HCT116 (cell line): ENCODE data around the gene IL36G. TPM values are rescaled to one million over a fixed set of nuclear protein-coding genes. Genes with fewer than 3 reads are reported as not detected.

ENCODE experiments used
- ATAC-seq: fragments of 200-7000 bp; cut with Tn5 transposase; 2 replicates; pipeline ENCODE4 v1.9.1; 2020; ENCODE audit warnings: mild to moderate bottlenecking, moderate library complexity
- BruUV-seq: library from RNA; stranded (reverse); fragments of 400-500 nt; replicated peaks from 2 replicates; lab custom pipeline; 2021; lab: Mats Ljungman, UMichigan
- CTCF ChIA-PET: fragments of 300-600 bp; sonication (Branson Sonifier 250); formaldehyde crosslinking; loops from one replicate; lab custom pipeline; 2021; ENCODE audit warnings: antibody characterized with exemption; lab: Charles Lee
- POLR2A ChIA-PET: fragments of 300-600, 350-600 bp; sonication (Branson Sonifier 250); formaldehyde crosslinking; loops from one replicate; lab custom pipeline; 2021; ENCODE audit warnings: antibody characterized with exemption; lab: Charles Lee
- RAD21 ChIA-PET, 2 experiments: fragments of 300-600 bp; sonication (Branson Sonifier 250); formaldehyde crosslinking; loops; one replicate each; lab custom pipeline; 2023; ENCODE audit warnings: low total read pairs in 2 of 2; ENCODE audit not compliant: uncharacterized antibody in 2 of 2, unreplicated experiment in 2 of 2, low non-redundant PET in 1 of 2; lab: Charles Lee
- DNase-seq: peaks from one replicate; pipeline ENCODE4 v3.0.0-alpha.2; 2010; ENCODE audit warnings: low read depth, low spot score
- H2AFZ ChIP-seq: fragments of 200-600 bp; shearing (Covaris generic), sonication (generic); 2 replicates; pipeline ENCODE4 v1.6.1; 2017; ENCODE audit warnings: low read depth, mixed run types, mixed read lengths, antibody characterized with exemption, low read length; ENCODE audit not compliant: poor library complexity, severe bottlenecking
- H3K27ac ChIP-seq: 2 replicates; pipeline ENCODE4 v1.5.1; 2012; ENCODE audit warnings: low read depth, low read length
- H3K27me3 ChIP-seq: fragments of 200-600 bp; sonication (generic); 2 replicates; pipeline ENCODE4 v1.6.1; 2016; ENCODE audit warnings: mixed run types, low read length, mixed read lengths; ENCODE audit not compliant: insufficient read depth
- H3K36me3 ChIP-seq, 2 experiments: fragments of 200-500 bp in 1 of 2; fragments of 200-600 bp in 1 of 2; sonication (Bioruptor generic) in 1 of 2; sonication (generic) in 1 of 2; 2 replicates each; pipeline versions ENCODE4 v1.5.1 to v1.6.1; 2014 to 2016; ENCODE audit warnings: low read length in 2 of 2, inconsistent platforms in 1 of 2, mixed read lengths in 1 of 2, mixed run types in 1 of 2; ENCODE audit not compliant: insufficient read depth in 2 of 2, control insufficient read depth in 1 of 2
- H3K4me1 ChIP-seq, 2 experiments: fragments of 200-600 bp in 1 of 2; sonication (generic) in 1 of 2; 2 replicates each; pipeline versions ENCODE4 v1.5.1 to v1.6.1; 2012 to 2017; ENCODE audit warnings: low read length in 2 of 2, inconsistent platforms in 1 of 2, mild to moderate bottlenecking in 1 of 2, mixed read lengths in 1 of 2, mixed run types in 1 of 2, moderate library complexity in 1 of 2; ENCODE audit not compliant: insufficient read depth in 2 of 2, control insufficient read depth in 1 of 2
- H3K4me2 ChIP-seq: fragments of 200-600 bp; sonication (generic); 2 replicates; pipeline ENCODE4 v1.6.1; 2017; ENCODE audit warnings: mixed run types, low read length, mixed read lengths
- H3K4me3 ChIP-seq, 2 experiments: fragments of 200-600 bp in 1 of 2; sonication (generic) in 1 of 2; replicated peaks in 1 of 2; 2 replicates each; pipeline ENCODE4 v1.5.1; 2011 to 2016; ENCODE audit warnings: low read length in 2 of 2, control low read depth in 1 of 2, low read depth in 1 of 2, mild to moderate bottlenecking in 1 of 2, mixed read lengths in 1 of 2, mixed run types in 1 of 2
- H3K79me2 ChIP-seq: fragments of 200-600 bp; sonication (generic); 2 replicates; pipeline ENCODE4 v1.6.1; 2017; ENCODE audit warnings: mild to moderate bottlenecking, mixed run types, low read length, moderate library complexity, mixed read lengths; ENCODE audit not compliant: insufficient read depth
- H3K9ac ChIP-seq: fragments of 200-600 bp; sonication (generic); 2 replicates; pipeline ENCODE4 v1.6.1; 2016; ENCODE audit warnings: low read length, mixed read lengths
- H3K9me2 ChIP-seq: fragments of 200-600 bp; sonication (generic), shearing (Covaris generic); 2 replicates; pipeline ENCODE4 v1.6.1; 2017; ENCODE audit warnings: mixed run types, mild to moderate bottlenecking, moderate library complexity; ENCODE audit not compliant: insufficient read depth
- H3K9me3 ChIP-seq, 2 experiments: fragments of 200-500 bp in 1 of 2; fragments of 200-600 bp in 1 of 2; sonication (Bioruptor generic) in 1 of 2; sonication (generic) in 1 of 2; 2 replicates each; pipeline ENCODE4 v1.6.1; 2014 to 2017; ENCODE audit warnings: low read length in 2 of 2, mixed read lengths in 2 of 2, inconsistent platforms in 1 of 2, low read depth in 1 of 2, mild to moderate bottlenecking in 1 of 2, mixed run types in 1 of 2, moderate library complexity in 1 of 2; ENCODE audit not compliant: control insufficient read depth in 1 of 2, insufficient read depth in 1 of 2
- H4K20me1 ChIP-seq: fragments of 200-600 bp; sonication (generic), shearing (Covaris generic); 2 replicates; pipeline ENCODE4 v1.6.1; 2017; ENCODE audit warnings: mixed run types, mild to moderate bottlenecking, moderate library complexity; ENCODE audit not compliant: insufficient read depth
- CBX3 ChIP-seq: IDR thresholded peaks from 2 replicates; pipeline ENCODE4 v1.6.1; 2012; ENCODE audit warnings: low read depth
- EGR1 ChIP-seq: IDR thresholded peaks from 2 replicates; pipeline ENCODE4 v1.6.1; 2012; ENCODE audit warnings: low read depth
- ELF1 ChIP-seq: IDR thresholded peaks from 2 replicates; pipeline ENCODE4 v1.6.1; 2012; ENCODE audit warnings: low read depth, borderline replicate concordance
- EZH2 ChIP-seq: fragments of 200-600 bp; sonication (generic); IDR thresholded peaks from 2 replicates; pipeline ENCODE4 v1.6.1; 2017; ENCODE audit warnings: antibody characterized with exemption, mixed run types
- FOSL1 ChIP-seq: IDR thresholded peaks from 2 replicates; pipeline ENCODE4 v1.6.1; 2012; ENCODE audit warnings: low read depth
- JUND ChIP-seq: IDR thresholded peaks from 2 replicates; pipeline ENCODE4 v1.6.1; 2012
- POLR2A ChIP-seq: IDR thresholded peaks from 2 replicates; pipeline ENCODE4 v1.7.0; 2011; ENCODE audit warnings: borderline replicate concordance; ENCODE audit not compliant: insufficient read depth, insufficient read length; ENCODE audit errors: extremely low read depth
- RAD21 ChIP-seq: IDR thresholded peaks from 2 replicates; pipeline ENCODE4 v1.6.1; 2012; ENCODE audit warnings: low read depth, mild to moderate bottlenecking
- SIN3A ChIP-seq: IDR thresholded peaks from 2 replicates; pipeline ENCODE4 v1.6.1; 2012; ENCODE audit warnings: low read depth
- TCF7L2 ChIP-seq: IDR thresholded peaks from 2 replicates; pipeline ENCODE4 v1.7.0; 2011; ENCODE audit warnings: borderline replicate concordance, inconsistent platforms; ENCODE audit not compliant: insufficient read depth, insufficient read length; ENCODE audit errors: extremely low read depth
- YY1 ChIP-seq: IDR thresholded peaks from 2 replicates; pipeline ENCODE4 v1.6.1; 2011; ENCODE audit warnings: low read length, low read depth, moderate library complexity, mild to moderate bottlenecking; ENCODE audit not compliant: insufficient replicate concordance; ENCODE audit errors: extremely low read depth
- ZFX ChIP-seq: fragments of 450-650 bp; IDR thresholded peaks from 2 replicates; pipeline ENCODE4 v1.6.1; 2017
- ZNF274 ChIP-seq: fragments of 200-500 bp; sonication (Bioruptor generic); IDR thresholded peaks from 2 replicates; pipeline ENCODE4 v1.6.1; 2014; ENCODE audit warnings: mild to moderate bottlenecking, low read depth, low read length, inconsistent platforms
- intact Hi-C: fragments of 100-400 bp; cut with micrococcal nuclease; formaldehyde crosslinking; loops from 2 replicates; pipeline ENCODE4 v1.10.0; 2022
- total RNA-seq: library from RNA; stranded (reverse); gene quantifications from one replicate; pipeline ENCODE4 v1.2.1, GENCODE V29; 2021; ENCODE audit not compliant: unreplicated experiment
- TF ChIP-seq, protein P1 (sequence below): IDR thresholded peaks from 2 replicates; pipeline ENCODE4 v1.6.1; 2011; ENCODE audit warnings: mild to moderate bottlenecking, low read length, moderate library complexity; ENCODE audit not compliant: insufficient replicate concordance; ENCODE audit errors: extremely low read depth
- TF ChIP-seq, protein P2 (sequence below): IDR thresholded peaks from 2 replicates; pipeline ENCODE4 v1.6.1; 2012
- TF ChIP-seq, protein P3 (sequence below), 3 experiments: fragments of 200-600 bp in 1 of 3; sonication (generic) in 1 of 3; IDR thresholded peaks in 2 of 3; conservative IDR thresholded peaks in 1 of 3; 2 replicates each; pipeline ENCODE4 v1.5.1; 2012 to 2017; ENCODE audit warnings: low read depth in 2 of 3, low read length in 2 of 3, antibody characterized with exemption in 1 of 3, borderline replicate concordance in 1 of 3, control low read depth in 1 of 3, mild to moderate bottlenecking in 1 of 3, mixed read lengths in 1 of 3, mixed run types in 1 of 3, moderate library complexity in 1 of 3; ENCODE audit not compliant: insufficient read depth in 1 of 3

Gene IL36G
- total RNA-seq, 1 experiment from 2014 or later: not detected

DNA sequence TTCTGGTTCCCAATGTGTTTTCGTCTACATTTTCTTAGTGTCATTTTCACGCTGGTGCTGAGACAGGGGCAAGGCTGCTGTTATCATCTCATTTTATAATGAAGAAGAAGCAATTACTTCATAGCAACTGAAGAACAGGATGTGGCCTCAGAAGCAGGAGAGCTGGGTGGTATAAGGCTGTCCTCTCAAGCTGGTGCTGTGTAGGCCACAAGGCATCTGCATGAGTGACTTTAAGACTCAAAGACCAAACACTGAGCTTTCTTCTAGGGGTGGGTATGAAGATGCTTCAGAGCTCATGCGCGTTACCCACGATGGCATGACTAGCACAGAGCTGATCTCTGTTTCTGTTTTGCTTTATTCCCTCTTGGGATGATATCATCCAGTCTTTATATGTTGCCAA is 7.3 kb downstream of the IL36G start:
- Histone ChIP-seq H3K4me1 (no peaks in the 10 kb centered on the region), H3K9me3 (peaks cover 0 to 3% of the 10 kb centered on the region in 2 experiments; a peak in 1 of 4 replicates), H3K4me2 (no peak overlapping the region), H3K9ac (no peak overlapping the region), H3K36me3 (no peaks in the 10 kb centered on the region), H3K4me3 (no peak overlapping the region), H3K27me3 (peaks cover 10% of the 10 kb centered on the region), H3K79me2 (no peaks in the 10 kb centered on the region), H2AFZ (no peak overlapping the region), H3K9me2 (no peaks in the 10 kb centered on the region), H4K20me1 (no peaks in the 10 kb centered on the region), H3K27ac (no peak overlapping the region)
- ChIA-PET RAD21 (no interaction called here), CTCF (no interaction called here), POLR2A (no interaction called here)
- ATAC-seq (no peak), DNase-seq (no peak)
- BruUV-seq: no TSS peak
- intact Hi-C loops: no loop called here
- no peak for TF ChIP-seq SIN3A
- TF ChIP-seq ELF1: no peak
- no peak for TF ChIP-seq POLR2A
- TF ChIP-seq JUND: no peak
- TF ChIP-seq, protein P1, sequence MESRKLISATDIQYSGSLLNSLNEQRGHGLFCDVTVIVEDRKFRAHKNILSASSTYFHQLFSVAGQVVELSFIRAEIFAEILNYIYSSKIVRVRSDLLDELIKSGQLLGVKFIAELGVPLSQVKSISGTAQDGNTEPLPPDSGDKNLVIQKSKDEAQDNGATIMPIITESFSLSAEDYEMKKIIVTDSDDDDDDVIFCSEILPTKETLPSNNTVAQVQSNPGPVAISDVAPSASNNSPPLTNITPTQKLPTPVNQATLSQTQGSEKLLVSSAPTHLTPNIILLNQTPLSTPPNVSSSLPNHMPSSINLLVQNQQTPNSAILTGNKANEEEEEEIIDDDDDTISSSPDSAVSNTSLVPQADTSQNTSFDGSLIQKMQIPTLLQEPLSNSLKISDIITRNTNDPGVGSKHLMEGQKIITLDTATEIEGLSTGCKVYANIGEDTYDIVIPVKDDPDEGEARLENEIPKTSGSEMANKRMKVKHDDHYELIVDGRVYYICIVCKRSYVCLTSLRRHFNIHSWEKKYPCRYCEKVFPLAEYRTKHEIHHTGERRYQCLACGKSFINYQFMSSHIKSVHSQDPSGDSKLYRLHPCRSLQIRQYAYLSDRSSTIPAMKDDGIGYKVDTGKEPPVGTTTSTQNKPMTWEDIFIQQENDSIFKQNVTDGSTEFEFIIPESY: no peak
- TF ChIP-seq CBX3: no peak
- TF ChIP-seq YY1: no peak

DNA sequence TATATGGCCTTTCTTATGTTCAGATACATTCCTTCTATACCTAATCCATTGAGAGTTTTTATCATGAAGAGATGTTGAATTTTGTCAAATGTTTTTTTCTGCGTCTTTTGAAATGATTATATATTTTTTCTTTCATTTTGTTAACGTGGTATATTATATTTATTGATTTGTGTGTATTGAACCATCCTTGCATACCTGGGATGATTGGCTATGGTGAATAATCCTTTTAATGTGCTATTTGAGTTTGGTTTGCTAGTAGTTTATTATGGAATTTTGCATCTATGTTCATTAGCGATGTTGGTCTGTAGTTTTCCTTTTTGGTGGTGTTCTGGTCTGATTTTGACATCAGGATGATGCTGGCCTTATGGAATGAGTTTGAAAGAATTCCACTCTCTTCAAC is 11.8 kb downstream of the IL36G start:
- H3K9me2 ChIP-seq: no peaks in the 10 kb centered on the region; the same call in 1 of the 2 replicates
- RAD21 ChIA-PET: no interaction called here
- CTCF ChIA-PET: no interaction called here
- TF ChIP-seq, protein P2, sequence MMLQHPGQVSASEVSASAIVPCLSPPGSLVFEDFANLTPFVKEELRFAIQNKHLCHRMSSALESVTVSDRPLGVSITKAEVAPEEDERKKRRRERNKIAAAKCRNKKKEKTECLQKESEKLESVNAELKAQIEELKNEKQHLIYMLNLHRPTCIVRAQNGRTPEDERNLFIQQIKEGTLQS: no peak
- TF ChIP-seq, protein P3, sequence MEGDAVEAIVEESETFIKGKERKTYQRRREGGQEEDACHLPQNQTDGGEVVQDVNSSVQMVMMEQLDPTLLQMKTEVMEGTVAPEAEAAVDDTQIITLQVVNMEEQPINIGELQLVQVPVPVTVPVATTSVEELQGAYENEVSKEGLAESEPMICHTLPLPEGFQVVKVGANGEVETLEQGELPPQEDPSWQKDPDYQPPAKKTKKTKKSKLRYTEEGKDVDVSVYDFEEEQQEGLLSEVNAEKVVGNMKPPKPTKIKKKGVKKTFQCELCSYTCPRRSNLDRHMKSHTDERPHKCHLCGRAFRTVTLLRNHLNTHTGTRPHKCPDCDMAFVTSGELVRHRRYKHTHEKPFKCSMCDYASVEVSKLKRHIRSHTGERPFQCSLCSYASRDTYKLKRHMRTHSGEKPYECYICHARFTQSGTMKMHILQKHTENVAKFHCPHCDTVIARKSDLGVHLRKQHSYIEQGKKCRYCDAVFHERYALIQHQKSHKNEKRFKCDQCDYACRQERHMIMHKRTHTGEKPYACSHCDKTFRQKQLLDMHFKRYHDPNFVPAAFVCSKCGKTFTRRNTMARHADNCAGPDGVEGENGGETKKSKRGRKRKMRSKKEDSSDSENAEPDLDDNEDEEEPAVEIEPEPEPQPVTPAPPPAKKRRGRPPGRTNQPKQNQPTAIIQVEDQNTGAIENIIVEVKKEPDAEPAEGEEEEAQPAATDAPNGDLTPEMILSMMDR (IDR thresholded peaks at IDR 0.05 in 2 of 3, conservative IDR thresholded peaks at IDR 0.05 in 1 of 3; ENCODE audit: borderline replicate concordance in 1 of 3, insufficient read depth in 1 of 3, low read depth in 2 of 3, low read length in 2 of 3): no peak
- TF ChIP-seq TCF7L2 (no peak), FOSL1 (no peak), ZFX (no peak), EGR1 (no peak), EZH2 (no peak), ZNF274 (no peak), RAD21 (no peak), CBX3 (no peak)

More for the DNA sequence above, 11.8 kb downstream of the IL36G start:
- Histone ChIP-seq H3K4me2 (no peak overlapping the region), H2AFZ (no peak overlapping the region), H3K9ac (no peak overlapping the region), H3K79me2 (no peaks in the 10 kb centered on the region), H3K4me1 (no peaks in the 10 kb centered on the region), H3K4me3 (no peak overlapping the region), H4K20me1 (no peaks in the 10 kb centered on the region), H3K27ac (no peak overlapping the region), H3K36me3 (no peaks in the 10 kb centered on the region), H3K27me3 (no peaks in the 10 kb centered on the region), H3K9me3 (peaks cover 0 to 3% of the 10 kb centered on the region in 2 experiments; a peak in 1 of 4 replicates)
- ATAC-seq (no peak), DNase-seq (no peak)
- intact Hi-C loops: no loop called here
- no TSS peak for BruUV-seq
- POLR2A ChIA-PET: no interaction called here
